ENCODE data around the gene GSPT1.
"Not testable (repeated sequence)": the region's sequence is repeated elsewhere in the genome, so short reads cannot be mapped to it uniquely, and the experiment has no call there.

The GSPT1 gene

DNA sequence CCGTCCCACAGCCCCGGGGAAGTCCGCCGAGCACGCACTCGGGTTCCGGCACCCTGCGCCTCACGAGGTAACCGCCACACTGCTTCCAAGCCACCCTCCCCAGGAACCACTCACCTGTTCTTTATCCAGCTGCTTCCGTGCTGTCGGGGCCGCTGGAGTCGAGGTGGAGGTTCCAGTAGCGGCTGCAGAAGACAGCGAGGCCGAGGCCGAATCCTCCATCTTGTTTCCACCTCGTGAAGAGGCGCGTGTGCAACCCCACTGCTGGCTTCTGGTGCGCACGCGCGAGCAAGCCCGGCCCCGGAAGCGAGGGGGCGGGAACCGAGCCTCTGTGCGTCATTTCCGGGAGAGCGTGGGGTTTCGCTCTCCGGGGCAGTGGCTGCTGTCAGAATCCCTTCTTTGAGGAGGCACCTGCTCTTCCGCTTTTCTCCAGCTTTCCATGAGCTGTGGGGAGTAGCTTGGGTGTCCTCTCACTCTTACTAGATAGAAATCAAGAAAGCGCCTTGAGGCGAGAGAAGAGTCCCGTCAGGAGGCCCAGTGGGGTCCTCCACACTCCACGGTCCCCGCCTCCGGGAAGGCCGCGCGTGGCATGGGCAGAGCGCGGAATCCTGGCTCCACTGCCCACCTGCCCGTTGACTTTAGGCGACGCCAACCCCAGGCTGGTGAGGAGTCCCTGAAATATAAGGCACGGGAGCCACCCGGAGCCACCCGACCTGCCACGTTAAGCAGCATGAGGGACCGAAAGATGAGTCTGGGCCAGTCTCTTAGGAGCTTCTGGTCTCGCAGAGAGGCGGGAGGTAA, 64.3 kb downstream of the GSPT1 start, which contains the start of gene RSL1D1:
RSL1D1 (minus strand) TSS at position 249 of the 798 bp plus-strand sequence; CDS start at position 219, 30 bp downstream.
- DNase-seq = peak; percentile 1

DNA sequence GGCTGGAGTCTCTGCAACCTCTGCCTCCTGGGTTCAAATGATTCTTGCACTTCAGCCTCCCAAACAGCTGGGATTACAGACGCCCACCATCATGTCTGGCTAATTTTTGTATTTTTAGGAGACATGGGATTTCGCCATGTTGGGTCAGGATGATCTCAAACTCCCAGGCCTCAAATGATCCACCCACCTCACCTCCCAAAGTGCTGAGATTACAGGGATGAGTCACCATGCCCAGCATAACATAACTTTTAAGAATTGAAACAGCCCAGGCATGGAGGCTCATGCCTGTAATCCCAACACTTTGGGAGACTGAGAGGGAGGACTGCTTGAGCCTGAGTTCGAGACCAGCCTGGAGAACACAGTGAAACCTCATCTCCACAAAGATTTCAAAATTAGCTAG, 66.9 kb downstream of the GSPT1 start:
- no peak for DNase-seq

DNA sequence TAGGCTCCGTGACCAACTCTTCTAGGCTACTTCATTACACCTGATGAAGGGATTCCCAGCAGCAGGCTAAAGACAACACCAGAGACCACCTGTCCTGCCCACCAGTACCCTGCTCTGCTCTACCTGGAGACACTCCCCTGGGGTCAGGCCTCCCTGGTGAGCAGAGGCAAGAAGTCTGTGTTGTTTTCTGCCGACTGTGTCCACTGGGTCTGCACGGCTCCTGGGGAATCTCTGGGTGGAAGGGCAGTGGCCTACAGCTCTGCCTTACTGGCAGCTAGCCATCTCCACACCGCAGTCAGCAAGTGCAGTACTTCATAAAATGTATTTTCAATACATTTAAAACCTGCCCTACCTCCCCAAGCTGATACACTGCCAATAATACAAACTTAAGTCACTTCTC, 71.3 kb downstream of the GSPT1 start:
- DNase-seq = no peak

DNA sequence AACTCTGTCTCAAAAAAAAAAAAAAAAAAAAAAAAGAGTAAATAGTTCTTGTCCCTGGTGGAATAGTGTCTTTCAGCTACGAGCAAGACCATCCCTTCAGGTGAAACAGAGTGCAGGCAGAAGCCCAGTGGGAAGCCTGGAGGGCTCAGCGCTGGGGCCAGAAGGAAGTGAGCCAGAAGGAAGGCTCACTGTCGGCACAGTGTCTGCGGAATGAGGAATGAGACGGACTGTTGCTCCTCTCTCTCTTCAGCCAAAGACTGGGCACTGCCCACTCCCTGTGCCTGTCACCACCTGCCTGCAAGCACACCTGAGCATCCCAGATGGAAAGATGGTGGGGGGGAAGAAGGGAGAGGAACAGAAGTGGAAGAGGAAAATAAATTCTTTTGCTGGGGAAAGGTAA, 71.9 kb downstream of the GSPT1 start:
- DNase-seq = no peak

DNA sequence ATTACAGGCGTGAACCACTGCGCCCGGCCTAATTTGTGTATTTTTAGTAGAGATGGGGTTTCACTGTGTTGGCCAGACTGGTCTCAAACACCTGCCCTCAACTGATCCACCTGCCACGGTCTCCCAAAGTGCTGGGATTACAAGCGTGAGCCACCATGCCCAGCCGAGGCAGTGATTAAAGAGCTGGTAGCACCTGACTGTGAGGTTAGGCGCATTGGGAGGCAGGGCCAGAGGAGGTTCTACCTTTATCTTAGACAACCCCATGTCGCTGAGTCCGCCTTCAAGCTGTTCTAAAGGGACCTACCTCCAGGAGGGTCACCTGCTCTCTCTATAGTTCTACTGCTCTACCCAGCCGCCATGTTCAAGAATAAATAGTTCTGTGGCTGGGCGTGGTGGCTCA, 72.5 kb downstream of the GSPT1 start:
- DNase-seq = no peak

DNA sequence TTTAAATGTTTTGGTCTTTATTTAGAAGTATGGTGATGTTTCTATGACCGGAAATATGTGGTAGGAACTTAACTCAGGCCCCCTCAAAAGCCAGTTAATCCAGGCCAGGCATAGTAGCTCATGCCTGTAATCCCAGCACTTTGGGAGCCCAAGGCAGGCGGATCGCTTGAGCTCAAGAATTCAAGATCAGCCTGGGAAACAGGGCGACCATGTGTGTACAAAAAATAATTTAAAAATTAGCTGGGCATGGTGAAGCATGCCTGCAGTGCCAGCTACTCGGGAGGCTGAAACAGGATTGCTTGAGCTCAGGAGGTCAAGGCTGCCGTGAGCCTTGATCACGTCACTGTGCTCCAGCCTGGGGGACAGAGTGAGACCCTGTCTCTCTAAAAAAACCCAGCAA, 74.7 kb downstream of the GSPT1 start:
- DNase-seq = no peak

DNA sequence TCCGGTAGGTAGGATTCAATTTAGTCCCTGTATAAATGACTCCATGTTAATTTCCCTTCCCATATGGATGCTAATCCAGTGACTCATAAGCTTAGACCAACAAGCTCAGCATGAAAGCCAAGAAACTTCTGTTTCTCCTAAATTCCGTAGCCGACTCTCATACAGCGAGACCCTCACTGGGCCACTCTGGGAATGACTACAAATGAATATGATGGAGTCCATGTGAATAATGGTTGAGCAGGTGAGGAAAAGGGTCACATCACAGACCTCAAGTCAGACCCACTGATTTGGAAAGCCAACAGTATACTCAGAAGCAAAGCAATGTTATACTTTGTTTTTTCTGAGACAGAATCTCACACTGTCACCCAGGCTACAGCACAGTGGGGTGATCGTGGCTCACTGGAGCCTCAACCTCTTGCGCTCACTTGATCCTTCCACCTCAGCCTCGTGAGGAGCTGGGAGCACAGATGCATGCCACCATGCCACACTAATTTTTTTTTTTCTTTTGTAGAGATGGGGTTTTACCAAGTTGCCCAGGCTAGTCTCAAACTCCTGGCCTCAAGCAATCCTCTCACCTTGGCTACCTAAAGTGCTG, 79.0 kb downstream of the GSPT1 start:
- DNase-seq = no peak

DNA sequence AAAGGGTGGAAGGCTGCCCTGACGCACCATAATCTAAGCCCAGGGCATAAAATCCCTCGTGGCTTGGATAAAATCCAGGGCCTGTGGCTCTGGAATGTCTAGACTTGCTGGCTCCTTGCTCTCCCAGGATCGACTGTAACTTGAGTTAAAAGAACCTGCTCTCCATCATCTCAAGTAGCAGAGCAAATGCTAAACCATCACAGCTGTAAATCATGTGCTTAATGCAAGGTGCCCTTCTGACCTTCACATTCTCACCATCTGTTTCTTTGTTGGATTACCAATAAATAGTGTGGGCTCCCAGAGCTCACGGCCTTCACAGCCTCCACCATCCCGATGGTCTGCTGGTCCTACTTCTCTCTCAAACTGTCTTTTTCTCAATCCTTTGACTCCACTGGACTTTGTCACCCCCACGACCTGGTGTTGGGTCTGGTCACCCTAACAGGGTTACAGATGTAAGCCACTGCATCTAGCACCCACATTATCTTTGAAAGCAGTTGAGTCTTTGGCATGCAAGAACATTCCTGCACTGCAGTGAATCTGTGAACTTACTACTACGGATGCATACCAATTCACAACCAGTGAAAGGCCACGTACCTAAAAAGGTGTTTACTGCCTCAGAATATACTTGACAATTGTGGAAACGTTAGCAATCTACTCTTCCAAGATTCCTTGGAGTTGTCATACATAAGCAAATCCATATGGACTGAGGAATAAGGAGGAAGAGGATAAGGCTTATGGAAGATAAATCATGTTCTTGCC, 79.7 kb downstream of the GSPT1 start:
- no peak for DNase-seq

DNA sequence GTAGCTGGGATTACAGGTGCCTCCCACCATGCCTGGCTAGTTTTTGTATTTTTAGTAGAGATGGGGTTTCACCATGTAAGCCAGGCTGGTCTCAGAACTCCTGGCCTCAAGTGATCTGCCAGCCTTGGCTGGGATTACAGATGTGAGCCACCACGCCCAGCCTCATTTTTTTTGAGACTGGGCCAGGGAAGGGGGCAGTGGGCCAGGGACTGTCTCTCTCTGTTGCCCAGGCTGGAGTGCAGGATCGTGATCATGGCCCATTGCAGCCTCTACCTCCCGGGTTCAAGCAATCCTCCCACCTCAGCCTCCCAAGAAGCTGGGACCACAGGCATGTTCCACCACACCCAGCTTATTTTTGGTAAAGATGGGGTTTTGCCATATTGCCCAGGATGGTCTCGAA, 80.4 kb downstream of the GSPT1 start:
- no peak for DNase-seq

DNA sequence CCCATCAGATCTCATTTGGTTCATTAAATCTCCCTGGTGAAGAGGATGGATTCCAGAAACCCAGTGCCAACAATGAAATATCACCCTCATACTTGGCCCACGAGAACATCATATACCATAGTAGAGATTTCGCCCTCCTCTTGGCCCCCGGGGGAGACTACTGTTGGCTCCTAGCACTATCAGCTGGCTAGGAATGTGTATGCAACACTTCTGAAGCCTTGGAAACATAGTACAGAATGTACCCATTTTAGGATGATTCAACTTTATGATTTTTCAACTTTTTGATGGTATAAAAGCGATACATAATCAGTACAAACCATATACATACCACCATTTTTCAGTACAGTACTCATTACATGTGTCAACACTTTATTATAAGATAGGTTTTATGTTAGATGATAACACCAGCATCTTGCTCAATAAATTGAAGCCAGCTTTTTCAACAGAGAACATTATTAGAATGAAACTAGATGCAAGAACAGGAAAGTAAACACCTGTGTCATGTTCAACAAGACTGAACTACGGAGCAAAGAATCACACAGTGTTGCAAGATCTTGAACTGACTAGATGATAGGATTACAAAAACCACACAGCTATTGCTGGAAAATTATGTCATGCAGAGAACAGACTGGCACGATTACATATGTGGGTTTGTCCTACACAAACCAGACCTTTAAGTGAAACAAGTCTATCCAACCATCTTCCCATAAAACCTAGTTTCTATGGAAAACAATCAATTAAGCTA, 81.6 kb downstream of the GSPT1 start:
- DNase-seq = no peak

DNA sequence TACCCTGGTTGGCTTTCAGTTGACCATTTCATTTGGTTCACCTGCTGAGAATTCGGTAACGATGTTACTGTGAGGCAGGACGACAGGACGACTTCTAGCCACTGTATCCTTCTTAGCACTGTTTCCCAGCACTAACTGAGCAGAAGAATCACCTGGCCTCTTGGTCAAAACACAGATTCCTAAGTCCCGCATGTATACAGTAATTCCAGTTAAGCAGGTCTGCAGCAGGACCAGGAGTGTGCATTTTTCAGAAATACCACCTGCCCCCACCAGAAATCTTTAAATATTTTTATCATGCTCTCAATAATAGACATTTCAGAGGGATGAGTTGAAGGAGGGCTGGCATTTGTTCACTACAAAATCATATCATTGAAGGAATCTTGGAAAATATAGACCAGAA, 87.1 kb downstream of the GSPT1 start:
- no peak for DNase-seq

DNA sequence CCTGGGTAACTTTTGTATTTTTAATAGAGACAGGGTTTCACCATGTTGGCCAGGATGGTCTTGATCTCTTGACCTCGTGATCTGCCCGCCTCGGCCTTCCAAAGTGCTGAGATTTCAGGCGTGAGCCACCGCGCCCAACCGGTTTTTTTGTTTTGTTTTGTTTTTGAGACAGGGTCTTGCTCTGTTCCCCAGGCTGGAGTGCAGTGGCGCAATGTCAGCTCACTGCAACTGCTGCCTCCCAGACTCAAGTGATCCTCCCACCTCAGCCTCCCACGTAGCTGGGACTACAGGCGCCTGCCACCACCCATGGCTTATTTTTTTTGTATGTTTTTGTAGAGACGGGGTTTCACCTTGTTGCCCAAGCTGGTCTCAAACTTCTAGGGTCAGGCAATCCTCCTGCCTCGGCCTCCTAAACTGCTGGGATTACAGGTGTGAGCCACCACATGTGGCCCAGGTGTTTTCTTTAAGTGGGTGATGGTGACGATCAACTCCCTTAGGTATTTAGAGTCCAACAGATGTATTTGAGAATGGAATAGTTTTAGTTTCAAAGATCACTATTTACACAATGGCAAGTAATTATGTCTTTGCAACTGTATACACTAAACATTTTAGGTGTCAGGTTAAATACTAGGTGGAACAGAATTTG, 90.1 kb downstream of the GSPT1 start:
- DNase-seq = not testable (repeated sequence)

DNA sequence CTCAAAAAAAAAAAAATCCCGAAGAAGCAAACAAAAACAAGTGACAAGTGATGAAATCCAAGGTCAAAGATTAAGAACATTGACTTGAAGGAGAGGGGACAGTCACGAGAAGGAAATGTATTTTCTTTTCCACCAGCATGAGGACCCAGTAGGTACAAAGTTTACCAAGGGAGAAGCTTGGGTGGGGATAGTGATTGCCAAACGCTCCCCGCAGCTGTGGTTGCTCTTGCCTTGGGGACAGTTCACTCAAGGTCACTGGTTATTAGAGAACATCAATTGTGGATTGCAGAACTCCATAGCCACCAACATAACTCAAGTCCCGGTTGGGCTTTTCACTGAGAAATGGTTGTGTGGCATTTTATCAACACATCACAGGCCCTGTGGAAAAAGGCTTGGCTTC, 91.4 kb downstream of the GSPT1 start:
- no peak for DNase-seq

DNA sequence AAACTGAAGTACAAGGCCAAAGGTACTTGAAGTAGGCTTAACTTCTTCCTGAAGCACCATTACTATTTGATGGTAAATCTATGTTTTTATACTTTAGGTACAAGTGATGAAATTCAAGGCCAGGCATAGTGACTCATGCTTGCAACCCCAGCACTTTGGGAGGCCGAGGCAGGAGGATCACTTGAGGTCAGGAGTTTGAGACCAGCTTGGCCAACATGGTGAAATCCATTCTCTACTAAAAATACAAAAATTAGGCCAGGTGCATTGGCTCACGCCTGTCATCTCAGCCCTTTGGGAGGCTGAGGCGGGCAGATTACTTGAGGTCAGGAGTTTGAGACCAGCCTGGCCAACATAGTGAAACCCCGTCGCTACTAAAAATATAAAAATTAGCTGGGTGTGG, 92.1 kb downstream of the GSPT1 start:
- not testable (repeated sequence) for DNase-seq

DNA sequence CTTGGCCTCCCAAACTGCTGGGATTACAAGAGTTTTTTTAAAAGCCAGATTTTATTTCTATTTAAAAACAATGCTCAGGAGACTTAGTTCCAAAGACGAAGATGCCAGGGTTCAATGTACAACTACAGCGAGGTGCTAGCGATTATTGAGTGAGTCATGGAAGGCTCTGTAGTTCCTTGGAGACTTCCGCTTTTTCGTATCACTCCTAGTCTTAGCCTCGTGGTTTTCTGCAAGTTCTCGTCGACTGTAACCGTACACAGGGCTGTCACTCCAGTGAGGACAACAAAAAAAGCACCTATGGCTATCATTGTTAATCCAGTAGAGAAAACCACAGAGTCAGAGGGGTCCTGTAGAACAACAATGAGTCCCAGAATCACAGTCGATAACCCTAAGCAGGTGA, 96.0 kb downstream of the GSPT1 start:
- no peak for DNase-seq

DNA sequence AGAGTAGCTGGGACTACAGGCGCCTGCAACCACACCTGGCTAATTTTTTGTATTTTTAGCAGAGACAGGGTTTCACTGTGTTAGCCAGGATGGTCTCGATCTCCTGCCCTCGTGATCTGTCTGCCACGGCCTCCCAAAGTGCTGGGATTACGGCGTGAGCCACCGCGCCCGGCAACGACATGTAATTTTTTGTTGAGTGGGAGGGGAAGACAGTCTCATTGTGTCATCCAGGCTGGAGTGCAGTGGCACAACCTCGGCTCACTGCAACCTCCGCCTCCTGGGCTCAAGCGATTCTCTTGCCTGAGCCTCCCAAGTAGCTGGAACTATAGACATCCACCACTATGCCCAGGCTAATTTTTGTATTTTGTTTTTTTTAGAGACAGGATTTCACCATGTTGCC, 96.8 kb downstream of the GSPT1 start:
- not testable (repeated sequence) for DNase-seq
